Measurements from ENCODE around the gene HDDC3. TPM values are rescaled to one million over a fixed set of nuclear protein-coding genes. Genes with fewer than 3 reads are reported as not detected.
"Not testable (repeated sequence)": the region's sequence is repeated elsewhere in the genome, so short reads cannot be mapped to it uniquely, and the experiment has no call there.

Gene HDDC3
- total RNA-seq, 2 experiments from 2014 or later: 37.6 to 41.7 TPM

GRCh38 chr15:90924375-90924774 lies 8.0 kb downstream of the HDDC3 start:
- no peaks in the 10 kb centered on the region for H3K9me3 Mint-ChIP-seq
- no peak for DNase-seq
- peaks cover 50% of the 10 kb centered on the region for H3K36me3 Mint-ChIP-seq (ENCODE audit: low read depth)
- H3K27me3 Mint-ChIP-seq: no peaks in the 10 kb centered on the region
- H3K27ac Mint-ChIP-seq: peak overlapping the region; percentile 77
- CTCF ChIA-PET: interaction anchor here (0.7 to 6.6 kb wide), 4 partner anchors 9 to 485 kb away, joined by 3 to 80 read pairs (median 8); partner anchors contain the start of genes HDDC3, MAN2A2, RCCD1 and UNC45A
- POLR2A ChIA-PET: interaction anchor here (1.1 to 4.7 kb wide), 3 partner anchors 10 to 20 kb away, joined by 3 to 21 read pairs (median 5); partner anchors contain the start of gene UNC45A
- peaks cover 48% of the 10 kb centered on the region for H3K4me1 Mint-ChIP-seq
- H3K4me3 Mint-ChIP-seq: no peak overlapping the region

- POLR2A ChIA-PET: interaction anchor here (0.7 to 4.7 kb wide), 5 partner anchors 9 to 37 kb away, joined by 3 to 35 read pairs (median 17); partner anchors contain the start of genes HDDC3, MAN2A2 and UNC45A
- H3K4me1 Mint-ChIP-seq: peaks cover 41% of the 10 kb centered on the region
- H3K36me3 Mint-ChIP-seq (ENCODE audit: low read depth): peaks cover 57% of the 10 kb centered on the region
- peak; percentile 34 for DNase-seq
- H3K27me3 Mint-ChIP-seq, H3K4me3 Mint-ChIP-seq, H3K9me3 Mint-ChIP-seq: not testable (repeated sequence)
- CTCF ChIA-PET: interaction anchor here (0.7 to 6.6 kb wide), 4 partner anchors 10 to 893 kb away, joined by 3 to 80 read pairs (median 6); partner anchors contain the start of genes HDDC3, MAN2A2 and UNC45A
- peak overlapping the region; percentile 77 for H3K27ac Mint-ChIP-seq
Observed at GRCh38 chr15:90922712-90923322, 9.5 kb downstream of the HDDC3 start.

- no peak for DNase-seq
- peak overlapping the region; percentile 18 for H3K27ac Mint-ChIP-seq
- H3K36me3 Mint-ChIP-seq (ENCODE audit: low read depth): peaks cover 67% of the 10 kb centered on the region
- ChIA-PET POLR2A (interaction anchor here (2.0 to 4.7 kb wide), 3 partner anchors 9 to 18 kb away, joined by 17 to 35 read pairs (median 21); partner anchors contain the start of genes HDDC3, MAN2A2 and UNC45A), CTCF (interaction anchor here (2.2 to 6.6 kb wide), 2 partner anchors 11 to 19 kb away, joined by 5 to 80 read pairs; partner anchors contain the start of genes HDDC3, MAN2A2 and UNC45A)
- H3K27me3 Mint-ChIP-seq: no peaks in the 10 kb centered on the region
- H3K4me1 Mint-ChIP-seq: peaks cover 41% of the 10 kb centered on the region
- no peaks in the 10 kb centered on the region for H3K9me3 Mint-ChIP-seq
- H3K4me3 Mint-ChIP-seq: no peak overlapping the region
Observed at GRCh38 chr15:90921887-90922286, 10.5 kb downstream of the HDDC3 start.

- ChIA-PET CTCF (interaction anchor here (1.2 to 1.9 kb wide), 3 partner anchors 13 to 15 kb away, joined by 3 to 7 read pairs (median 3); partner anchors contain the start of gene HDDC3), POLR2A (interaction anchor here (0.9 to 3.2 kb wide), 2 partner anchors 12 to 17 kb away, joined by 3 to 27 read pairs; partner anchors contain the start of genes HDDC3 and UNC45A)
- no peak for DNase-seq
- Mint-ChIP-seq H3K4me1 (peaks cover 22% of the 10 kb centered on the region), H3K36me3 (ENCODE audit: low read depth) (peaks cover 80% of the 10 kb centered on the region), H3K27ac (no peak overlapping the region), H3K27me3 (no peaks in the 10 kb centered on the region), H3K4me3 (no peak overlapping the region), H3K9me3 (no peaks in the 10 kb centered on the region)
Observed at GRCh38 chr15:90918835-90919234, 13.5 kb downstream of the HDDC3 start.

GRCh38 chr15:90918034-90918788 lies 14.1 kb downstream of the HDDC3 start:
- Mint-ChIP-seq H3K27me3 (no peaks in the 10 kb centered on the region), H3K36me3 (ENCODE audit: low read depth) (peaks cover 81% of the 10 kb centered on the region), H3K27ac (no peak overlapping the region), H3K9me3 (no peaks in the 10 kb centered on the region), H3K4me1 (peaks cover 16% of the 10 kb centered on the region), H3K4me3 (no peak overlapping the region)
- CTCF ChIA-PET: interaction anchor here (1.2 to 1.9 kb wide), 3 partner anchors 14 to 16 kb away, joined by 3 to 7 read pairs (median 3); partner anchors contain the start of gene HDDC3
- POLR2A ChIA-PET: interaction anchor here (0.9 to 3.2 kb wide), 2 partner anchors 13 to 17 kb away, joined by 3 to 27 read pairs; partner anchors contain the start of genes HDDC3 and UNC45A
- no peak for DNase-seq

GRCh38 chr15:90917569-90917968 lies 14.8 kb downstream of the HDDC3 start:
- Mint-ChIP-seq H3K27me3 (no peaks in the 10 kb centered on the region), H3K9me3 (no peaks in the 10 kb centered on the region), H3K4me3 (no peak overlapping the region), H3K27ac (no peak overlapping the region), H3K4me1 (peaks cover 11% of the 10 kb centered on the region), H3K36me3 (ENCODE audit: low read depth) (peaks cover 86% of the 10 kb centered on the region)
- DNase-seq: no peak
- ChIA-PET CTCF (no interaction called here), POLR2A (interaction anchor here (3.2 kb wide), 1 partner anchor 13 kb away, joined by 27 read pairs; the partner anchor contains the start of gene HDDC3)

GRCh38 chr15:90916461-90916860 lies 15.9 kb downstream of the HDDC3 start:
- CTCF ChIA-PET: no interaction called here
- POLR2A ChIA-PET: interaction anchor here (0.5 to 3.2 kb wide), 2 partner anchors 14 to 459 kb away, joined by 4 to 27 read pairs; partner anchors contain the start of gene HDDC3

GRCh38 chr15:90915808-90916440 lies 16.4 kb downstream of the HDDC3 start:
- Mint-ChIP-seq H3K36me3 (ENCODE audit: low read depth) (peaks cover 81% of the 10 kb centered on the region), H3K4me3 (no peak overlapping the region), H3K27me3 (no peaks in the 10 kb centered on the region), H3K27ac (no peak overlapping the region), H3K4me1 (no peaks in the 10 kb centered on the region), H3K9me3 (no peaks in the 10 kb centered on the region)
- ChIA-PET POLR2A (no interaction called here), CTCF (no interaction called here)
- DNase-seq: no peak

More at GRCh38 chr15:90916461-90916860, 15.9 kb downstream of the HDDC3 start:
- Mint-ChIP-seq H3K4me3 (no peak overlapping the region), H3K36me3 (ENCODE audit: low read depth) (peaks cover 82% of the 10 kb centered on the region), H3K27ac (no peak overlapping the region), H3K27me3 (no peaks in the 10 kb centered on the region), H3K9me3 (no peaks in the 10 kb centered on the region), H3K4me1 (peaks cover 3% of the 10 kb centered on the region)
- DNase-seq: no peak

GRCh38 chr15:90915216-90915807 lies 17.0 kb downstream of the HDDC3 start:
- Mint-ChIP-seq H3K36me3 (ENCODE audit: low read depth) (peaks cover 80% of the 10 kb centered on the region), H3K4me1 (no peaks in the 10 kb centered on the region), H3K27ac (peak overlapping the region; percentile 21), H3K4me3 (no peak overlapping the region), H3K27me3 (no peaks in the 10 kb centered on the region), H3K9me3 (no peaks in the 10 kb centered on the region)
- CTCF ChIA-PET: interaction anchor here (1.8 kb wide), 1 partner anchor 17 kb away, joined by 10 read pairs; the partner anchor contains the start of gene HDDC3
- POLR2A ChIA-PET: interaction anchor here (2.7 kb wide), 1 partner anchor 12 kb away, joined by 17 read pairs; the partner anchor contains the start of gene MAN2A2
- DNase-seq: no peak

GRCh38 chr15:90914305-90915080 lies 17.9 kb downstream of the HDDC3 start:
- no peak for DNase-seq
- H3K4me1 Mint-ChIP-seq: no peaks in the 10 kb centered on the region
- H3K36me3 Mint-ChIP-seq (ENCODE audit: low read depth): peaks cover 80% of the 10 kb centered on the region
- no peaks in the 10 kb centered on the region for H3K9me3 Mint-ChIP-seq
- no peaks in the 10 kb centered on the region for H3K27me3 Mint-ChIP-seq
- ChIA-PET CTCF (interaction anchor here (1.1 to 1.8 kb wide), 3 partner anchors 17 to 28 kb away, joined by 3 to 10 read pairs (median 3); partner anchors contain the start of gene HDDC3), POLR2A (interaction anchor here (1.2 to 2.7 kb wide), 3 partner anchors 10 to 17 kb away, joined by 3 to 17 read pairs (median 5); partner anchors contain the start of gene MAN2A2)
- H3K27ac Mint-ChIP-seq: no peak overlapping the region
- H3K4me3 Mint-ChIP-seq: no peak overlapping the region

GRCh38 chr15:90913398-90913944 lies 18.9 kb downstream of the HDDC3 start:
- ChIA-PET POLR2A (interaction anchor here (1.2 to 2.7 kb wide), 3 partner anchors 10 to 18 kb away, joined by 3 to 17 read pairs (median 5); partner anchors contain the start of gene MAN2A2), CTCF (interaction anchor here (1.6 to 1.8 kb wide), 2 partner anchors 18 to 21 kb away, joined by 3 to 10 read pairs; partner anchors contain the start of gene HDDC3)
- no peaks in the 10 kb centered on the region for H3K9me3 Mint-ChIP-seq
- peaks cover 79% of the 10 kb centered on the region for H3K36me3 Mint-ChIP-seq (ENCODE audit: low read depth)
- H3K4me1 Mint-ChIP-seq: no peaks in the 10 kb centered on the region
- no peak for DNase-seq
- no peak overlapping the region for H3K27ac Mint-ChIP-seq
- no peaks in the 10 kb centered on the region for H3K27me3 Mint-ChIP-seq
- H3K4me3 Mint-ChIP-seq: no peak overlapping the region
